ENCODE data around the gene NOL3. TPM values are rescaled to one million over a fixed set of nuclear protein-coding genes. Genes with fewer than 3 reads are reported as not detected.

The NOL3 gene
- total and polyA plus RNA-seq, 9 of the 15 experiments (the other 6 are each of a cell fraction or from before 2014, with no cell fraction given), result 0.45 to 14.0 (median 5.4) TPM

- TF ChIP-seq ZMIZ1 (IDR thresholded peaks at IDR 0.05; ENCODE audit: low read depth in 2 of 2, low read length in 2 of 2) (no peak), MYNN (IDR thresholded peaks at IDR 0.05) (no peak), MYNN (CRISPR knock-in tag; IDR thresholded peaks at IDR 0.05) (no peak), PPARD (CRISPR knock-in tag; IDR thresholded peaks at IDR 0.05) (no peak), CBFA2T3 (IDR thresholded peaks at IDR 0.05) (no peak), POU5F1 (IDR thresholded peaks at IDR 0.05; ENCODE audit: borderline replicate concordance, low read depth, low read length, partially characterized antibody) (no peak)
These were observed 24.6 kb upstream of the NOL3 start (continued) for GRCh38 chr16:67145746-67146145.

DNA sequence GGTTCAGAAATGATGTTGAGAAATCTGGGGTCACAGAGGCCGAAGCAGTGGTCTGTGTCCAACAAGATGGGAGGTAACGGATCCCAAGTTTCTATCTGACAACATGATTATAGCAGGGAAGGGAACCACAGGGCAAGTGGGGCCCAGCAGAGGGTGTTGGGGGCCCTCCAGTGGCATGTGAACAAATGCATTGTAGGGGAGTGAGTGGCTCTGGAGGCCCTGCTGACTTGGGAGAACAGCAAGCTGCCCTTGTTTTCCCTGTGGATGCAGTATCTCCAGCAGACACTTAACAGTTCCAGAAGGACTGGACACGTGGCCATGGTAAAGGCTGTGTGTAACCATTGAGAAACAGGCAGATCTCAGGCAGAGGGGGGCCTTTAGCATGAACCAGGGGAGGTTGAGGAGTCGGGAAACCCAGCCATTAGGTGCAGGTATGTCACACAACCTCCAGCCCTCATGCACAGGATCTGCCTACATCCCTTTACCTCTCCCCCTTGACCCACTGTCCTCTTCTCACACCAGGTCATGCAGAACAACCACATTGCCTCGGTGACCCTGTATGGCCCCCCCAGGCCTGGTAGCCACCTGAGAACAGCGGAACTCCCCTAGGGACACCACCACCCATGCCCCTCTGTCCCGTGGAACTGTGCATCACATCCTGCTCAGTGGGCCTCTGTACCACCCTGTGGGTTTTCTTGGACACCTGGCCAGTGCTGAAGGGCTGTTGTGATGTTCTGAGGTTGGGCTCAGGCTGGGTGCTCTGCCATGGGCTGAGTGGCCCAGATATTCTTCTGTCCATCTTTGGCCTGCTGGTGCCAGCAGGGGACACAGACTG, 23.6 kb upstream of the NOL3 start:
- no peaks in the 10 kb centered on the region for H3K9me1 ChIP-seq (ENCODE audit: control insufficient read depth, insufficient read depth, low read length)
- CTCF ChIA-PET (ENCODE audit: low intra/inter-chr PET ratio), result no interaction called here
- H3K4me3 ChIP-seq, result no peak overlapping the region
- no peak for DNase-seq (ENCODE audit: extremely low read depth in 1 of 4, low spot score in 3 of 4)
- H3K27ac ChIP-seq (ENCODE audit: extremely low read depth, low read depth, low read length), result no peak overlapping the region
- FAIRE-seq, result no peak
- H3K36me3 ChIP-seq (ENCODE audit: control insufficient read depth, insufficient read depth, low read length), result peaks cover 71% of the 10 kb centered on the region
- no TSS peak for BruUV-seq (replicated peaks)
- no peak overlapping the region for H3K4me2 ChIP-seq (ENCODE audit: insufficient read depth, low read length)
- H3K4me1 ChIP-seq (replicated peaks in 1 of 2; ENCODE audit: control insufficient read depth in 2 of 2, insufficient read depth in 2 of 2, low read length in 2 of 2), result peaks cover 0 to 26% of the 10 kb centered on the region in 2 experiments; a peak in 2 of 5 replicates
- H3K27me3 ChIP-seq (ENCODE audit: control insufficient read depth in 2 of 2, insufficient read depth in 2 of 2, low read length in 2 of 2), result no peaks in the 10 kb centered on the region
- H4K20me1 ChIP-seq (replicated peaks; ENCODE audit: control insufficient read depth, insufficient read depth, low read length), result no peaks in the 10 kb centered on the region
- H2AFZ ChIP-seq (ENCODE audit: low read depth, low read length), result no peak overlapping the region
- H3K79me2 ChIP-seq (ENCODE audit: control insufficient read depth, insufficient read depth, low read length), result no peaks in the 10 kb centered on the region
- 71% methylated on average over 6 of the region's 7 CpGs for WGBS (ENCODE audit: insufficient coverage, low coverage, missing lambda C conversion rate)
- H3K9me3 ChIP-seq (replicated peaks; ENCODE audit: control insufficient read depth, insufficient read depth, low read depth, low read length), result no peaks in the 10 kb centered on the region
- ATAC-seq, result no peak
- POLR2A ChIA-PET, result interaction anchor here (1.4 kb wide), 1 partner anchor 12 kb away, joined by 3 read pairs; no protein-coding TSS in a partner anchor
- in situ Hi-C loops (cut with MboI), result no loop called here
- no peak overlapping the region for H3K9ac ChIP-seq (ENCODE audit: insufficient read depth in 1 of 2, low read depth in 2 of 2, low read length in 2 of 2)
- intact Hi-C loops (cut with micrococcal nuclease), result no loop called here
- TF ChIP-seq REST (IDR thresholded peaks at IDR 0.05; ENCODE audit: borderline replicate concordance) (peak; percentile 14; the same call in 1 of the 2 replicates), REST (CRISPR knock-in tag; IDR thresholded peaks at IDR 0.05; ENCODE audit: low read depth) (no peak)
